Measurements from ENCODE around the gene MARCO. TPM values are rescaled to one million over a fixed set of nuclear protein-coding genes. Genes with fewer than 3 reads are reported as not detected.

The MARCO gene
- polyA plus RNA-seq (2012; ENCODE audit: insufficient read length, low read depth), result not detected

GRCh38 chr2:118942031-118942430, at the start of gene MARCO:
Gene MARCO (plus strand): TSS chr2:118942194. CDS start chr2:118942301, 107 bp downstream.
- TF ChIP-seq SIN3A (IDR thresholded peaks at IDR 0.05; ENCODE audit: borderline replicate concordance, insufficient read depth, low read length) (no peak), FOXP2 (optimal IDR thresholded peaks at IDR 0.05; ENCODE audit: borderline replicate concordance, extremely low read depth, extremely low read length, insufficient read depth) (no peak), POLR2AphosphoS5 (IDR thresholded peaks at IDR 0.05; ENCODE audit: low read depth, low read length) (no peak), TAF1 (IDR thresholded peaks at IDR 0.05; ENCODE audit: borderline replicate concordance, insufficient read depth, low read length) (no peak)
- TF ChIP-seq, protein P1, sequence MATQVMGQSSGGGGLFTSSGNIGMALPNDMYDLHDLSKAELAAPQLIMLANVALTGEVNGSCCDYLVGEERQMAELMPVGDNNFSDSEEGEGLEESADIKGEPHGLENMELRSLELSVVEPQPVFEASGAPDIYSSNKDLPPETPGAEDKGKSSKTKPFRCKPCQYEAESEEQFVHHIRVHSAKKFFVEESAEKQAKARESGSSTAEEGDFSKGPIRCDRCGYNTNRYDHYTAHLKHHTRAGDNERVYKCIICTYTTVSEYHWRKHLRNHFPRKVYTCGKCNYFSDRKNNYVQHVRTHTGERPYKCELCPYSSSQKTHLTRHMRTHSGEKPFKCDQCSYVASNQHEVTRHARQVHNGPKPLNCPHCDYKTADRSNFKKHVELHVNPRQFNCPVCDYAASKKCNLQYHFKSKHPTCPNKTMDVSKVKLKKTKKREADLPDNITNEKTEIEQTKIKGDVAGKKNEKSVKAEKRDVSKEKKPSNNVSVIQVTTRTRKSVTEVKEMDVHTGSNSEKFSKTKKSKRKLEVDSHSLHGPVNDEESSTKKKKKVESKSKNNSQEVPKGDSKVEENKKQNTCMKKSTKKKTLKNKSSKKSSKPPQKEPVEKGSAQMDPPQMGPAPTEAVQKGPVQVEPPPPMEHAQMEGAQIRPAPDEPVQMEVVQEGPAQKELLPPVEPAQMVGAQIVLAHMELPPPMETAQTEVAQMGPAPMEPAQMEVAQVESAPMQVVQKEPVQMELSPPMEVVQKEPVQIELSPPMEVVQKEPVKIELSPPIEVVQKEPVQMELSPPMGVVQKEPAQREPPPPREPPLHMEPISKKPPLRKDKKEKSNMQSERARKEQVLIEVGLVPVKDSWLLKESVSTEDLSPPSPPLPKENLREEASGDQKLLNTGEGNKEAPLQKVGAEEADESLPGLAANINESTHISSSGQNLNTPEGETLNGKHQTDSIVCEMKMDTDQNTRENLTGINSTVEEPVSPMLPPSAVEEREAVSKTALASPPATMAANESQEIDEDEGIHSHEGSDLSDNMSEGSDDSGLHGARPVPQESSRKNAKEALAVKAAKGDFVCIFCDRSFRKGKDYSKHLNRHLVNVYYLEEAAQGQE (IDR thresholded peaks at IDR 0.05; ENCODE audit: insufficient read depth in 1 of 2, low read depth in 2 of 2, low read length in 2 of 2), result no peak

GRCh38 chr2:118893100-118893499, 48.9 kb upstream of the MARCO start:
- TF ChIP-seq POLR2AphosphoS5 (IDR thresholded peaks at IDR 0.05; ENCODE audit: low read depth, low read length) (no peak), FOXP2 (optimal IDR thresholded peaks at IDR 0.05; ENCODE audit: borderline replicate concordance, extremely low read depth, extremely low read length, insufficient read depth) (no peak), SIN3A (IDR thresholded peaks at IDR 0.05; ENCODE audit: borderline replicate concordance, insufficient read depth, low read length) (no peak), TAF1 (IDR thresholded peaks at IDR 0.05; ENCODE audit: borderline replicate concordance, insufficient read depth, low read length) (no peak)
- TF ChIP-seq, protein P1 (IDR thresholded peaks at IDR 0.05; ENCODE audit: insufficient read depth in 1 of 2, low read depth in 2 of 2, low read length in 2 of 2), result no peak

- no peak for TF ChIP-seq SIN3A (IDR thresholded peaks at IDR 0.05; ENCODE audit: borderline replicate concordance, insufficient read depth, low read length)
- no peak for TF ChIP-seq FOXP2 (optimal IDR thresholded peaks at IDR 0.05; ENCODE audit: borderline replicate concordance, extremely low read depth, extremely low read length, insufficient read depth)
- TF ChIP-seq, protein P1 (IDR thresholded peaks at IDR 0.05; ENCODE audit: insufficient read depth in 1 of 2, low read depth in 2 of 2, low read length in 2 of 2), result no peak
- no peak for TF ChIP-seq POLR2AphosphoS5 (IDR thresholded peaks at IDR 0.05; ENCODE audit: low read depth, low read length)
- TF ChIP-seq TAF1 (IDR thresholded peaks at IDR 0.05; ENCODE audit: borderline replicate concordance, insufficient read depth, low read length), result no peak
Observed at GRCh38 chr2:118902266-118903028, 39.5 kb upstream of the MARCO start.

DNA sequence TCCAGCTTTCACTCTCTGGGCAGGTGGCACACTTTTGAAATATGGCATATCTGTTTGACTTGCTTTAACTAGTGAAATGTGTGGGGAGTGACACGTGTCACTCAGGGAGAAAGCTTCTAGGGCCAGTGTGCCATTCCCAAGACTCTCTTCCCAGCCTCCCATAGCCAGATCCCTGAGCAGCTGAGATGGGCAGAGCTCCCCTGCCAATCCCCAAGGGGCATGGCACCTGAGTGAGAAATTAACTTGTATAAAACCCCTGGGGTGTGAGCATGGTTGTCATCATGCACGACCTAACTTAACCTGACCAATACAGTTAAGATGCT, 39.0 kb upstream of the MARCO start:
- no peak for TF ChIP-seq POLR2AphosphoS5 (IDR thresholded peaks at IDR 0.05; ENCODE audit: low read depth, low read length)
- TF ChIP-seq SIN3A (IDR thresholded peaks at IDR 0.05; ENCODE audit: borderline replicate concordance, insufficient read depth, low read length), result no peak
- TF ChIP-seq, protein P1 (IDR thresholded peaks at IDR 0.05; ENCODE audit: insufficient read depth in 1 of 2, low read depth in 2 of 2, low read length in 2 of 2), result no peak
- TF ChIP-seq FOXP2 (optimal IDR thresholded peaks at IDR 0.05; ENCODE audit: borderline replicate concordance, extremely low read depth, extremely low read length, insufficient read depth), result no peak
- no peak for TF ChIP-seq TAF1 (IDR thresholded peaks at IDR 0.05; ENCODE audit: borderline replicate concordance, insufficient read depth, low read length)

All from PFSK-1 (cell line).